ENCODE results near the gene KCTD4. TPM values are rescaled to one million over a fixed set of nuclear protein-coding genes. Genes with fewer than 3 reads are reported as not detected.

Gene KCTD4
- polyA plus RNA-seq, 1 donor from 2014 or later = 1.2 TPM

DNA sequence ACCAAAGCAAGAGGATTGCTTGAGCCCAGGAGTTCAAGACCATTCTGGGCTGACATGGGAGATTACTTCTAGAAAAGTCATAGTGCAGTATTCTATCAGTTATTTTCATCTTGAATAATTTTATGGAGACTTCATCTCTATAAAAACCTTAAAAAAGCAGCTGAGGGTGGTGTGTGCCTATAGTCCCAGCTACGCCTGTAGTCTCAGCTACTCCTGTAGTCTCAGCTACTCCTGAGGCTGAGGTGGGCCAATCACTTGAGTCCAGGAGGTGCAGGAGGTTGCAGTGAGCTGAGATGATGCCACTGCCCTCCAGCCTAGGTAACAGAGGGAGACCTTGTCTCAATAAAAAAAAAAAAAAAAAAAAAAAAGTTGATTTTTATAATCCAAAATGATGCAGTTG is 22.1 kb upstream of the KCTD4 start:
- TF ChIP-seq CTCF (IDR thresholded peaks at IDR 0.05; ENCODE audit: poor library complexity, severe bottlenecking) = no peak
- TF ChIP-seq EZH2 (IDR thresholded peaks at IDR 0.05; ENCODE audit: borderline replicate concordance, insufficient read depth, low read length, poor library complexity, severe bottlenecking) = no peak
- no peak for TF ChIP-seq POLR2AphosphoS5 (IDR thresholded peaks at IDR 0.05)
- no peak for TF ChIP-seq MXI1 (conservative IDR thresholded peaks at IDR 0.05; ENCODE audit: poor library complexity, severe bottlenecking)
- no peak for TF ChIP-seq EP300 (conservative IDR thresholded peaks at IDR 0.05; ENCODE audit: poor library complexity, severe bottlenecking)
- TF ChIP-seq SMC3 (conservative IDR thresholded peaks at IDR 0.05; ENCODE audit: poor library complexity) = no peak
- no peak for TF ChIP-seq RAD21 (conservative IDR thresholded peaks at IDR 0.05)
- no peak for TF ChIP-seq REST (IDR thresholded peaks at IDR 0.05; ENCODE audit: borderline replicate concordance)
- H4K20me1 ChIP-seq (ENCODE audit: insufficient read depth) = no peaks in the 10 kb centered on the region

GRCh38 chr13:45222516-45222915 is 21.7 kb upstream of the KCTD4 start:
- Histone ChIP-seq H3K27me3 (ENCODE audit: insufficient read depth, low read depth, low read length) (no peaks in the 10 kb centered on the region), H3K27ac (ENCODE audit: low read length) (no peak overlapping the region), H3K4me2 (ENCODE audit: low read length) (no peak overlapping the region), H3K9me2 (ENCODE audit: insufficient read depth, low read length) (no peaks in the 10 kb centered on the region), H4K20me1 (ENCODE audit: insufficient read depth) (no peaks in the 10 kb centered on the region), H3K79me2 (replicated peaks; ENCODE audit: insufficient read depth, low read length) (no peaks in the 10 kb centered on the region), H3K9ac (ENCODE audit: low read length) (no peak overlapping the region), H3K36me3 (ENCODE audit: insufficient read depth, low read length) (no peaks in the 10 kb centered on the region), H3K4me3 (ENCODE audit: low read length) (no peak overlapping the region), H2AFZ (ENCODE audit: low read depth, low read length) (no peak overlapping the region), H3K9me3 (ENCODE audit: low read length) (no peaks in the 10 kb centered on the region), H3F3A (ENCODE audit: insufficient read depth, low read length, poor library complexity, severe bottlenecking) (no peaks in the 10 kb centered on the region)
- TF ChIP-seq SMC3 (conservative IDR thresholded peaks at IDR 0.05; ENCODE audit: poor library complexity) (no peak), RAD21 (conservative IDR thresholded peaks at IDR 0.05) (no peak), EP300 (conservative IDR thresholded peaks at IDR 0.05; ENCODE audit: poor library complexity, severe bottlenecking) (no peak), CTCF (IDR thresholded peaks at IDR 0.05; ENCODE audit: poor library complexity, severe bottlenecking) (no peak)

More for the DNA sequence above, 22.1 kb upstream of the KCTD4 start:
- no peaks in the 10 kb centered on the region for H3K36me3 ChIP-seq (ENCODE audit: insufficient read depth, low read length)
- H3F3A ChIP-seq (ENCODE audit: insufficient read depth, low read length, poor library complexity, severe bottlenecking) = no peaks in the 10 kb centered on the region
- H3K9ac ChIP-seq (ENCODE audit: low read length) = no peak overlapping the region
- H3K27me3 ChIP-seq (ENCODE audit: insufficient read depth, low read depth, low read length) = no peaks in the 10 kb centered on the region
- no peaks in the 10 kb centered on the region for H3K79me2 ChIP-seq (replicated peaks; ENCODE audit: insufficient read depth, low read length)
- no peaks in the 10 kb centered on the region for H3K9me3 ChIP-seq (ENCODE audit: low read length)
- no peaks in the 10 kb centered on the region for H3K9me2 ChIP-seq (ENCODE audit: insufficient read depth, low read length)
- H3K27ac ChIP-seq (ENCODE audit: low read length) = no peak overlapping the region
- no peak overlapping the region for H2AFZ ChIP-seq (ENCODE audit: low read depth, low read length)
- no peak overlapping the region for H3K4me2 ChIP-seq (ENCODE audit: low read length)
- H3K4me3 ChIP-seq (ENCODE audit: low read length) = no peak overlapping the region
